Gastroesophageal sphincter (tissue), 4 donors: ENCODE results near the gene PHETA2. TPM values are rescaled to one million over a fixed set of nuclear protein-coding genes. Genes with fewer than 3 reads are reported as not detected.

Experiments used
- ATAC-seq: fragments of 150-250 bp; one replicate; pipeline ENCODE4 v1.9.1; 2016; ENCODE audit warnings: mild to moderate bottlenecking, moderate library complexity
- H3K27ac ChIP-seq, 4 donors: fragments of 200-600 bp; sonication (generic) in 3 of 4; 1 replicate in 3 of 4; 2 replicates in 1 of 4; pipeline ENCODE4 v1.5.1; 2016 to 2019
- H3K27me3 ChIP-seq: fragments of 200-600 bp; sonication (generic); one replicate; pipeline ENCODE4 v1.5.1; 2019
- H3K36me3 ChIP-seq, 2 donors: fragments of 200-600 bp; sonication (generic); one replicate each; pipeline ENCODE4 v1.5.1; 2019; ENCODE audit warnings: control low read depth in 1 of 2
- H3K4me1 ChIP-seq, 3 donors: fragments of 200-600 bp; sonication (generic); 1 replicate in 2 of 3; 2 replicates in 1 of 3; pipeline ENCODE4 v1.5.1; 2016 to 2019; ENCODE audit warnings: control low read depth in 2 of 3
- H3K4me3 ChIP-seq, 2 donors: fragments of 200-600 bp; sonication (generic); one replicate each; pipeline ENCODE4 v1.5.1; 2019; ENCODE audit warnings: mild to moderate bottlenecking in 1 of 2, moderate library complexity in 1 of 2
- H3K9me3 ChIP-seq, 3 donors: fragments of 200-600 bp; sonication (generic); one replicate each; pipeline ENCODE4 v1.5.1; 2017 to 2019; ENCODE audit warnings: control low read depth in 2 of 3
- EP300 ChIP-seq: sonication (generic); formaldehyde crosslinking; IDR thresholded peaks from one replicate; pipeline ENCODE4 v1.6.1; 2017; ENCODE audit warnings: antibody characterized with exemption, mild to moderate bottlenecking
- POLR2A ChIP-seq, 2 donors: fragments of 450-650 bp; IDR thresholded peaks; one replicate each; pipeline ENCODE4 v1.6.1; 2017; ENCODE audit warnings: antibody characterized with exemption in 2 of 2, mild to moderate bottlenecking in 2 of 2, moderate library complexity in 1 of 2
- POLR2AphosphoS5 ChIP-seq: sonication (generic); formaldehyde crosslinking; IDR thresholded peaks from one replicate; pipeline ENCODE4 v1.6.1; 2017; ENCODE audit warnings: antibody characterized with exemption
- WGBS, 2 donors: methylation state at CpG; one replicate each; pipeline ENCODE4 v1.1.5; 2018; ENCODE audit warnings: low coverage in 1 of 2; 5-methylcytosine and 5-hydroxymethylcytosine counted together
- total RNA-seq, 4 donors: library from RNA; depleted of rRNA; stranded (reverse); fragments of >200 nt; gene quantifications; one replicate each; pipeline ENCODE4 v1.1.0, GENCODE V29; 2016
- TF ChIP-seq, protein P1 (sequence below), 4 experiments: fragments of 200-600 bp in 2 of 4; fragments of 450-650 bp in 2 of 4; sonication (generic) in 1 of 4; IDR thresholded peaks; one replicate each; pipeline ENCODE4 v1.5.1; 2017 to 2019; ENCODE audit warnings: antibody characterized with exemption in 4 of 4, mild to moderate bottlenecking in 2 of 4, moderate library complexity in 2 of 4

Gene PHETA2, protein sequence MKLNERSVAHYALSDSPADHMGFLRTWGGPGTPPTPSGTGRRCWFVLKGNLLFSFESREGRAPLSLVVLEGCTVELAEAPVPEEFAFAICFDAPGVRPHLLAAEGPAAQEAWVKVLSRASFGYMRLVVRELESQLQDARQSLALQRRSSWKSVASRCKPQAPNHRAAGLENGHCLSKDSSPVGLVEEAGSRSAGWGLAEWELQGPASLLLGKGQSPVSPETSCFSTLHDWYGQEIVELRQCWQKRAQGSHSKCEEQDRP
- 10 to 100 TPM; 19.1 to 32.1 (median 21.1) TPM for total RNA-seq

DNA sequence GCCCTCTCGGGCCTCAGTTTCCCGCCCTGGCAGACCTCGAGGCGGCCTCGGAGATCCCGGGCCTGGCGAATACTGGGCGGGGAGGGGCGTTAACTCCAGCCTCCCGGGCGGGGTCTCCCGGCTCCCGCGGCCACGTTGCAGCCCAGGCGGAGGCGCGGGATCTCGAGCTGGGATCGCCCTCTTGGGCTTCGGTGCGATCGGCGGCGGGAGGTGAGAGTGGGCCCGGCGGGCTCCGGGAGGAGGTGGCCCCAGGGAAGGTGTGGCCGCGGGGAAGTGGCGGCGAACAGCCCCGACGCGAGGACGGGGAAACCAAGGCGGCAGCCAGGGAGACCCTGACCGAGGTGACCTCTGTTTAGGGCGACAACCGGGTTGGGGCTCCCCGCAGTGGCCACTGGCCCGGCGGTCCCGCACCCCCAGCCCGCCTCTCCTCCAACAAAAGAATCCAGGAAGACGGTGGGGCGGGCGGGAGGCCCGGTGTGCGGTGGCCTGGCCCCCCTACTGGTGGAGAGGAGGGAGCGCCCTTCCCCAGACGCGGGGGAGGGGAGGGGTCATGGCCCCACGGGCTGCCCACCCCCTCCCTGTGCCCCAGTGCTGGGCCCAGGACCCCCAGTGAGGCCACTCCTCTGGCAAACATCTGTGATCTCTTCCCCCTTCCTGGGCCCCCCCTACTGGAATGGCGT lies at the start of gene PHETA2:
TSS of gene PHETA2 (plus strand) at position 117 of the 680 bp plus-strand sequence. CDS start 3,046 bp downstream, outside the sequence.
- TF ChIP-seq EP300 (no peak), POLR2A (IDR thresholded peaks at IDR 0.05) (peak; percentile 19 to 20), POLR2AphosphoS5 (no peak)
- TF ChIP-seq, protein P1, sequence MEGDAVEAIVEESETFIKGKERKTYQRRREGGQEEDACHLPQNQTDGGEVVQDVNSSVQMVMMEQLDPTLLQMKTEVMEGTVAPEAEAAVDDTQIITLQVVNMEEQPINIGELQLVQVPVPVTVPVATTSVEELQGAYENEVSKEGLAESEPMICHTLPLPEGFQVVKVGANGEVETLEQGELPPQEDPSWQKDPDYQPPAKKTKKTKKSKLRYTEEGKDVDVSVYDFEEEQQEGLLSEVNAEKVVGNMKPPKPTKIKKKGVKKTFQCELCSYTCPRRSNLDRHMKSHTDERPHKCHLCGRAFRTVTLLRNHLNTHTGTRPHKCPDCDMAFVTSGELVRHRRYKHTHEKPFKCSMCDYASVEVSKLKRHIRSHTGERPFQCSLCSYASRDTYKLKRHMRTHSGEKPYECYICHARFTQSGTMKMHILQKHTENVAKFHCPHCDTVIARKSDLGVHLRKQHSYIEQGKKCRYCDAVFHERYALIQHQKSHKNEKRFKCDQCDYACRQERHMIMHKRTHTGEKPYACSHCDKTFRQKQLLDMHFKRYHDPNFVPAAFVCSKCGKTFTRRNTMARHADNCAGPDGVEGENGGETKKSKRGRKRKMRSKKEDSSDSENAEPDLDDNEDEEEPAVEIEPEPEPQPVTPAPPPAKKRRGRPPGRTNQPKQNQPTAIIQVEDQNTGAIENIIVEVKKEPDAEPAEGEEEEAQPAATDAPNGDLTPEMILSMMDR (IDR thresholded peaks at IDR 0.05): peak in 3 of 4 experiments; percentile 52 to 62 (median 57)
- Histone ChIP-seq H3K4me1 (peaks cover 5 to 73% (median 27%) of the 10 kb centered on the region in 3 donors), H3K4me3 (peak within 1 kb of the TSS; percentile 65 to 83), H3K27ac (peak within 1 kb of the TSS; percentile 81 to 95 (median 94)), H3K27me3 (no peaks in the 10 kb centered on the region), H3K9me3 (no peaks in the 10 kb centered on the region), H3K36me3 (peaks cover 0 to 27% of the 10 kb centered on the region in 2 donors)
- WGBS, 2 donors: 0% methylated on average over 1 of the region's 55 CpGs; no CpG with 5 or more reads in 1 of the 2 donors
- no peak for ATAC-seq

DNA sequence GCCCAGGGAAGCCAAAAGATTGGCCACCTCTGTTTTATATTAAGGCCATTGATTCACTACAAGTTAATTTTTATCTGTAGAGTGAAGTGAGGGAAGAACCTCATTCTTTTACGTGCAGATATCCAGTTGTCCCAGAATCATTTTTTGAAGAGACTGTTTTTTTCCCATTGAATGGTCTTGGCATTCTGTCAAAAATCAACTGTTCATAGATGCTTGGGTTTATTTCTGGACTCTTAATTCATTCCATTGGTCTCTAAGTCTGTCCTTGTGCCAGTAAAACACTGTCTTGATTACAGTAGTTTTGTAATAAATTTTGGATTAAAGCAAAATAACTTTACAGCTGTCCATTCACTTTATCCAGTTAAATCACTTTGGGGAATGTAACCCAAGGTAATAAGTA lies 48.6 kb upstream of the PHETA2 start:
- H3K36me3 ChIP-seq: no peaks in the 10 kb centered on the region
- no peak overlapping the region for H3K27ac ChIP-seq
- H3K27me3 ChIP-seq: no peaks in the 10 kb centered on the region
- H3K4me3 ChIP-seq: no peak overlapping the region
- H3K9me3 ChIP-seq: no peaks in the 10 kb centered on the region
- WGBS, 2 donors: 31 to 38% methylated on average over 1 of the region's 1 CpG
- ATAC-seq: no peak
- TF ChIP-seq EP300 (no peak), POLR2AphosphoS5 (no peak), POLR2A (IDR thresholded peaks at IDR 0.05) (no peak)
- TF ChIP-seq, protein P1 (IDR thresholded peaks at IDR 0.05): no peak
- H3K4me1 ChIP-seq: no peaks in the 10 kb centered on the region

DNA sequence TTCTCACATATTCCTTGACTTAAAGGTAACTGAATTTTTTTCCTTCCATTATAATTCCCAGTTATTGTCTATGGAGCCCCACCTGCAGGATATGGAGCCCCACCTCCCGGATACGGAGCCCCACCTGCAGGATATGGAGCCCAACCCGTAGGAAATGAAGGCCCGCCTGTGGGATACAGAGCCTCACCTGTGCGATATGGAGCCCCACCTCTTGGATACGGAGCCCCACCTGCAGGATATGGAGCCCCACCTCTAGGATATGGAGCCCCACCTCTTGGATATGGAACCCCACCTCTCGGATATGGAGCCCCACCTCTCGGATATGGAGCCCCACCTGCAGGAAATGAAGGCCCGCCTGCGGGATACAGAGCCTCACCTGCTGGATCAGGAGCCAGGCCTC lies 47.3 kb upstream of the PHETA2 start:
- 85% methylated on average over 5 of the region's 10 CpGs; no CpG with 5 or more reads in 1 of the 2 donors for WGBS, 2 donors

DNA sequence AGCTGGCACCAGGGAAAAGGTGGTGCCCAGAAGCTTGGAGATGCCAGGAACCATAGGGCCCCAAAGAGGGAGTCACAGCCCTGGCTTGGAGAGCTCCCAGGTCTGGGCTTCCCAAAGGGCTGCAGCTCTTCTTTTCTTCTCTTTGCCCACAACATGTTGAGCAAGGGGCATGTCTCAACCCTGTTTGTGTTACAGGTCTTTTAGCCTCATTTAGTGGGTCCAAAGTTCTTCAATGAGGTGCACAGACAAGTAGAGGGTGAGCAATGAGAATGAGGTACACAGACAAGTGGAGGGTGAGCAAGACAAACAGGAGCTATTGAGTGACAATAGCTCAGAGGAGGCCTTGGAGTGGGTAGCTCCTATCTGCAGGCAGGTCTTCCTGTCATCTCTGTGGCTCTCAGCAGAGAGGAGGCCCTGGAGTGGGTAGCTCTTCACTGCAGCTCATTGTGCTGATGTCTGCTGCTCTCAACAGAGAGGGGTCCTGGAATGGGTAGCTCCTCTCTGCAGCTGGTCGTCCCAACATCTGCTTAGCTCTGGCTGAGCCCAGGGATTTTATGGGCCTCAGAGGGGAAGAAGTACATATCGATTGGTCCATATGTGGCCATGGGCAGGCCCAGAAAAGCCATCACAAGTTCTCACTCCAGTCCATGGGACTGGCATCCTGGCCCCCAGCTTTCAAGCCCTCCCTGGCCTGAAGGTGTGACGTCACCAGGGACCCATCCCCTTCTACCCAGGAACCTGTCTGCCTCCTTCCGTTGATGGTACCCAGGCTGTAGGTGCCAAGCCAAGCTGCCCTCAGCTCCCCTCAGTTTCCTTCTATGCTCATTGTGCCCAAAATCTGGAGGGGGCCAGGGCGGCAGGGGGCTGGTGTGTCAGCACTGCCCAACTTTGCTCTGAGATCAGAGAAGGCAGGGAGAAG lies 40.5 kb upstream of the PHETA2 start:
- TF ChIP-seq EP300 (no peak), POLR2AphosphoS5 (no peak), POLR2A (IDR thresholded peaks at IDR 0.05) (no peak)
- TF ChIP-seq, protein P1 (IDR thresholded peaks at IDR 0.05): no peak
- no peak for ATAC-seq
- H3K4me1 ChIP-seq: no peaks in the 10 kb centered on the region
- no peak overlapping the region for H3K4me3 ChIP-seq
- H3K9me3 ChIP-seq: peaks cover 0 to 6% (median 0%) of the 10 kb centered on the region in 3 donors
- peaks cover 0 to 6% of the 10 kb centered on the region in 2 donors for H3K36me3 ChIP-seq
- no peak overlapping the region for H3K27ac ChIP-seq
- WGBS, 2 donors: 92 to 100% methylated on average over 1 to 2 of the region's 5 CpGs
- no peaks in the 10 kb centered on the region for H3K27me3 ChIP-seq

More for the DNA sequence above, 47.3 kb upstream of the PHETA2 start:
- H3K4me3 ChIP-seq: no peak overlapping the region
- no peaks in the 10 kb centered on the region for H3K27me3 ChIP-seq
- ATAC-seq: no peak
- TF ChIP-seq POLR2AphosphoS5 (no peak), POLR2A (IDR thresholded peaks at IDR 0.05) (no peak), EP300 (no peak)
- TF ChIP-seq, protein P1 (IDR thresholded peaks at IDR 0.05): no peak
- H3K4me1 ChIP-seq: no peaks in the 10 kb centered on the region
- H3K9me3 ChIP-seq: no peaks in the 10 kb centered on the region
- no peak overlapping the region for H3K27ac ChIP-seq
- no peaks in the 10 kb centered on the region for H3K36me3 ChIP-seq
